ENCODE measurements around the gene SAMD13. TPM values are rescaled to one million over a fixed set of nuclear protein-coding genes. Genes with fewer than 3 reads are reported as not detected.

The SAMD13 gene
- total and polyA plus RNA-seq, 9 donors = 6.5 to 9.1 (median 8.1) TPM

DNA sequence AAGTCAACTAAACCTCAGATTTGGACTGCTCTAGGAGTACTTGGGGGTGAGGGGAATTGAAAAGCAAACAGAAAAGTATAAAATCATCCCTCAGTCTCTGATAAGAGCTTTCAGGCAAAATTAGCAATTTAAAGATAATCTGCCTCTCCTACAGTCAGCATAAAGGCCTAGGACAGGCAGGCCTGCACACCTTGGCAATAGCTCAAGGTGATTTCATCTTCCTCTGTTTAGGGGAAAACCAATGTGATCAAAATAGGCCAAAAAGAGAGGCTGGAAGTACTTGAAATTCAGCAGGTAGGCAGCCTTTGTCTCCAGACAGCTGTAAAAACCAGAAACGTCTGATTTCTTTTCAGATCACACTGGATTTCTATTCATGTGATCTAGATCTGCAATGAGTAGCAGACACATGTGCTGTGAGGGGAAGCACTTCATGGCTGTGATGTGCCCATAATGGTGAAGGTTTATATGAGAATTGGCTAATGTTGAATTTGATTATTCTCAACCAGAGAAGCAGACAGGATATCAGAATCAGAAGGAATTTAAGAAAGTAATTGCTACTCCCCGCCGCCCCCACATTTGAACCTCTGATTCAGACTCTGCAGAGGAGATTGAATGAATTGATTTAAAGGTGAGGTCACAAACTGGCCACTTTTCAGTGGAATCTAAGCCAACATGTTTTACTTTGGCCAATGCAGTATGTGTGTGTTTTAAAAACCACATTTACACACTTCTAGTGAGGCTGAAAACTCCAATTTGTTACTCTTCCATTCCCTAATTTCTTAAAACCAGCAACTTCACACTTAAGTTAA lies 51.0 kb downstream of the SAMD13 start:
- no CpG with 5 or more reads among the region's 3 CpGs for WGBS (ENCODE audit: insufficient coverage)
- Histone ChIP-seq H3K27me3 (ENCODE audit: control insufficient read depth, insufficient read depth, low read length) (no peaks in the 10 kb centered on the region), H3K4me1 (ENCODE audit: control insufficient read depth, insufficient read depth, low read length) (peaks cover 1% of the 10 kb centered on the region), H3K4me3 (ENCODE audit: low read length) (no peak overlapping the region), H3K36me3 (ENCODE audit: control insufficient read depth, insufficient read depth, low read length) (no peaks in the 10 kb centered on the region), H3K27ac (ENCODE audit: low read length) (no peak overlapping the region), H3K9me3 (replicated peaks; ENCODE audit: control insufficient read depth, low read depth, low read length) (no peaks in the 10 kb centered on the region)
- peak; percentile 63 for DNase-seq

GRCh38 chr1:84353695-84354094 lies 52.2 kb downstream of the SAMD13 start:
- H3K4me3 ChIP-seq (ENCODE audit: low read length) = no peak overlapping the region
- H3K9me3 ChIP-seq (replicated peaks; ENCODE audit: control insufficient read depth, low read depth, low read length) = no peaks in the 10 kb centered on the region
- no CpG with 5 or more reads among the region's 3 CpGs for WGBS (ENCODE audit: insufficient coverage)
- H3K4me1 ChIP-seq (ENCODE audit: control insufficient read depth, insufficient read depth, low read length) = no peaks in the 10 kb centered on the region
- peak; percentile 64 for DNase-seq
- H3K27me3 ChIP-seq (ENCODE audit: control insufficient read depth, insufficient read depth, low read length) = no peaks in the 10 kb centered on the region
- H3K36me3 ChIP-seq (ENCODE audit: control insufficient read depth, insufficient read depth, low read length) = no peaks in the 10 kb centered on the region
- no peak overlapping the region for H3K27ac ChIP-seq (ENCODE audit: low read length)

GRCh38 chr1:84355556-84355955 lies 54.0 kb downstream of the SAMD13 start:
- WGBS (ENCODE audit: insufficient coverage) = no CpG with 5 or more reads among the region's 3 CpGs
- H3K4me3 ChIP-seq (ENCODE audit: low read length) = no peak overlapping the region
- no peak for DNase-seq
- no peaks in the 10 kb centered on the region for H3K9me3 ChIP-seq (replicated peaks; ENCODE audit: control insufficient read depth, low read depth, low read length)
- H3K27me3 ChIP-seq (ENCODE audit: control insufficient read depth, insufficient read depth, low read length) = no peaks in the 10 kb centered on the region
- no peak overlapping the region for H3K27ac ChIP-seq (ENCODE audit: low read length)
- no peaks in the 10 kb centered on the region for H3K4me1 ChIP-seq (ENCODE audit: control insufficient read depth, insufficient read depth, low read length)
- H3K36me3 ChIP-seq (ENCODE audit: control insufficient read depth, insufficient read depth, low read length) = no peaks in the 10 kb centered on the region

DNA sequence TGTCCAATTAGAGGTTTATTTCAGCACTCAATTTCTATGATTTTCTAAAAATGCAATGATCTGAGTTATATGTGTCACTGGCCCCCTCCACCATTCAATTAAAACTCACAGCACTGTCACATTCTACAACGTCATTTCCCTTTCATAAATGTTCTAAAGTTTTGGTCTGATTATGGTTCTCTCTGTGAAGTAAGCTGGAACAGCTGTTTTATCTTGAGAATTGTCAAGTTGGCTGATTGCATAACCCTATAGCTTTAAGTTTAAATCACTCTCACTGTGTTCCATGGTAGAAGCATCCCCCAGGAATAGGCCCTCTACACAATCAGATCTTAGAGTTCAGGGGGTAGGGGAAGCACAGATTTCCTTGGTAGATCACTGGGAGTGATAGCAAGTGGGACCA lies 55.4 kb downstream of the SAMD13 start:
- WGBS (ENCODE audit: insufficient coverage) = no CpG with 5 or more reads among the region's 1 CpG
- H3K4me3 ChIP-seq (ENCODE audit: low read length) = no peak overlapping the region

DNA sequence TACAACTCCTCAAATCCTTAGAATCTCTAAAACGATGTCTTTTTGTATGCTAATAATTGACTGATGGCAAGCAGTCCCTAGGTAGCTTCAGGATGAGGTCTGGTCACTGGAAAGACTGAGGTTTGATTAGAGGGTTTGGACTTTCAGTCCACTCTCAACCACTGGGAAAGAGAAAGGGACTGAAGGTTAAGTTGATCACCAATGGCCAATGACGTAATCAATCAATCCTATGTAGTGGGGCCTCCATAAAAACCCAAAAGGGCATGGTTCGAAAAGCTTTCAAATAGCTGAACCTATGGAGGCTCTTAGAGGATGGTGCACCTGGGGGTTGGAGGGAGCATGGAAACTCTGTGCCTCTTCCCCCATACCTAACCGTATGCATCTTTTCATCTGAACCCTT lies 57.2 kb downstream of the SAMD13 start:
- no peak for DNase-seq
- H3K4me3 ChIP-seq (ENCODE audit: low read length) = no peak overlapping the region
- no peaks in the 10 kb centered on the region for H3K4me1 ChIP-seq (ENCODE audit: control insufficient read depth, insufficient read depth, low read length)
- H3K9me3 ChIP-seq (replicated peaks; ENCODE audit: control insufficient read depth, low read depth, low read length) = no peaks in the 10 kb centered on the region
- no peaks in the 10 kb centered on the region for H3K36me3 ChIP-seq (ENCODE audit: control insufficient read depth, insufficient read depth, low read length)
- no CpG with 5 or more reads among the region's 4 CpGs for WGBS (ENCODE audit: insufficient coverage)
- no peaks in the 10 kb centered on the region for H3K27me3 ChIP-seq (ENCODE audit: control insufficient read depth, insufficient read depth, low read length)
- H3K27ac ChIP-seq (ENCODE audit: low read length) = no peak overlapping the region

More for the DNA sequence above, 55.4 kb downstream of the SAMD13 start:
- Histone ChIP-seq H3K36me3 (ENCODE audit: control insufficient read depth, insufficient read depth, low read length) (no peaks in the 10 kb centered on the region), H3K27ac (ENCODE audit: low read length) (no peak overlapping the region), H3K4me1 (ENCODE audit: control insufficient read depth, insufficient read depth, low read length) (no peaks in the 10 kb centered on the region), H3K27me3 (ENCODE audit: control insufficient read depth, insufficient read depth, low read length) (no peaks in the 10 kb centered on the region), H3K9me3 (replicated peaks; ENCODE audit: control insufficient read depth, low read depth, low read length) (no peaks in the 10 kb centered on the region)
- no peak for DNase-seq

DNA sequence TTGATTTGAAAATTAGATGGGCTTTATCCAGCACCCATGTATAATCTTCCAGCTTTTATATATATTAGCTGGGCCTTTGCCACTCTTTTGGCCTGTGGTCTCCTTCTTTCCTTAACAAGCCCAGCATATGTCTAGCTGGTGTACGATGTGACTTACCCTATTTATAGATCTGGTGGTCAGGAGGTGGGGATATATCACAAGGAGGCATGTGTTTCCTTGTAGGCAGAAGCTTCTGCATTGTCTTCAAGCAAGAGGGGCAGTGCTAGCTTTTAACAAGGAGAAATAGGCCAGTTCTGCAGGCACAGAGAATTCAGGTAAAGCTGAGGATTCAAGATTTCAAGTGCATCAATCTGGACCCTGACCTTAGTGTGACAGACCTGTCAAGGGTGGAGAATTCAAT lies 58.8 kb downstream of the SAMD13 start:
- no peak overlapping the region for H3K27ac ChIP-seq (ENCODE audit: low read length)
- H3K27me3 ChIP-seq (ENCODE audit: control insufficient read depth, insufficient read depth, low read length) = no peaks in the 10 kb centered on the region
- H3K9me3 ChIP-seq (replicated peaks; ENCODE audit: control insufficient read depth, low read depth, low read length) = no peaks in the 10 kb centered on the region
- H3K36me3 ChIP-seq (ENCODE audit: control insufficient read depth, insufficient read depth, low read length) = no peaks in the 10 kb centered on the region
- H3K4me3 ChIP-seq (ENCODE audit: low read length) = no peak overlapping the region
- no CpG with 5 or more reads among the region's 1 CpG for WGBS (ENCODE audit: insufficient coverage)
- H3K4me1 ChIP-seq (ENCODE audit: control insufficient read depth, insufficient read depth, low read length) = no peaks in the 10 kb centered on the region
- DNase-seq = no peak

- no peaks in the 10 kb centered on the region for H3K4me1 ChIP-seq (ENCODE audit: control insufficient read depth, insufficient read depth, low read length)
- WGBS (ENCODE audit: insufficient coverage) = 95% methylated on average over 2 of the region's 3 CpGs
Measured at GRCh38 chr1:84361796-84362195, 60.3 kb downstream of the SAMD13 start.

DNA sequence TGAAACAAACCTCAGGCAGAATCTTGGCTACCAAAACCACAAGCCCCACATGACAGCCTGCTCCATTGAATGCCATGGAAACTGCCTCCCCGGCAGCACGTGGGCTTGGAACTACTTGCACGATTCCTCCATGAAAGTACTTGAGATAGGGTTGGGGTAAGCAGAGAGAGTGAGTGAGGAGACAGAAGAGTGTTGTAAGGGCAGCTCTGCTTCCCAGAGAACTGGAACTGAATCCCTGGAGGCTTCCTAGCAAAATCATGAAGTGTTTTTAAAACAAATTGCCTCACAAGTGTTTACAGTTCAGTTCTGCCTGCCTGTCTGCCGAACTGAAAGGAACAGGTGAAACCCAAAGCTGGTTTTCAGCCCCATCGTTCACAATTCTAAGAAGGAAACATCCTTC lies 61.5 kb downstream of the SAMD13 start:
- Histone ChIP-seq H3K27me3 (ENCODE audit: control insufficient read depth, insufficient read depth, low read length) (no peaks in the 10 kb centered on the region), H3K36me3 (ENCODE audit: control insufficient read depth, insufficient read depth, low read length) (no peaks in the 10 kb centered on the region), H3K4me1 (ENCODE audit: control insufficient read depth, insufficient read depth, low read length) (no peaks in the 10 kb centered on the region), H3K9me3 (replicated peaks; ENCODE audit: control insufficient read depth, low read depth, low read length) (no peaks in the 10 kb centered on the region), H3K27ac (ENCODE audit: low read length) (no peak overlapping the region), H3K4me3 (ENCODE audit: low read length) (no peak overlapping the region)
- no peak for DNase-seq
- 71% methylated on average over 2 of the region's 5 CpGs for WGBS (ENCODE audit: insufficient coverage)

More at GRCh38 chr1:84361796-84362195, 60.3 kb downstream of the SAMD13 start:
- Histone ChIP-seq H3K4me3 (ENCODE audit: low read length) (no peak overlapping the region), H3K9me3 (replicated peaks; ENCODE audit: control insufficient read depth, low read depth, low read length) (no peaks in the 10 kb centered on the region), H3K36me3 (ENCODE audit: control insufficient read depth, insufficient read depth, low read length) (no peaks in the 10 kb centered on the region), H3K27me3 (ENCODE audit: control insufficient read depth, insufficient read depth, low read length) (no peaks in the 10 kb centered on the region), H3K27ac (ENCODE audit: low read length) (no peak overlapping the region)
- DNase-seq = no peak

DNA sequence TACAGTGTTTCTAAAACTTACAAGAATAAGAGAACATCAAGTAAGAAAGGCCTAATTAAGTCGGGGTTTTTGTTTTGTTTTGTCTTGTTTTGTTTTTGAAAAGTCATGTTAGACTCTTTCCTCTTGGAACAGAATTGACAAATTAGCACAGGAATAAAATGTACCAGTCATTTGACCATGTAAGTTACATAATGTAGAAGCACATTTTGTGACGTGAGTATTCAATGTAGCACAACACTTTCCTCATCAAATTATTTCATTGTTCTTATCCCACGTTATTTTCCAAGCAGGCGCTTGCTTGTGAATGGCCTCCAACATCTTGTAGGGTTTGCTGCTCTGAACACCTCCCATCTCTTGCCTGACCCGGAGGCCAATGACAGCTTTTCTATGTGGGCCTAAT lies 62.1 kb downstream of the SAMD13 start:
- WGBS (ENCODE audit: insufficient coverage) = 82% methylated on average over 4 of the region's 5 CpGs

DNA sequence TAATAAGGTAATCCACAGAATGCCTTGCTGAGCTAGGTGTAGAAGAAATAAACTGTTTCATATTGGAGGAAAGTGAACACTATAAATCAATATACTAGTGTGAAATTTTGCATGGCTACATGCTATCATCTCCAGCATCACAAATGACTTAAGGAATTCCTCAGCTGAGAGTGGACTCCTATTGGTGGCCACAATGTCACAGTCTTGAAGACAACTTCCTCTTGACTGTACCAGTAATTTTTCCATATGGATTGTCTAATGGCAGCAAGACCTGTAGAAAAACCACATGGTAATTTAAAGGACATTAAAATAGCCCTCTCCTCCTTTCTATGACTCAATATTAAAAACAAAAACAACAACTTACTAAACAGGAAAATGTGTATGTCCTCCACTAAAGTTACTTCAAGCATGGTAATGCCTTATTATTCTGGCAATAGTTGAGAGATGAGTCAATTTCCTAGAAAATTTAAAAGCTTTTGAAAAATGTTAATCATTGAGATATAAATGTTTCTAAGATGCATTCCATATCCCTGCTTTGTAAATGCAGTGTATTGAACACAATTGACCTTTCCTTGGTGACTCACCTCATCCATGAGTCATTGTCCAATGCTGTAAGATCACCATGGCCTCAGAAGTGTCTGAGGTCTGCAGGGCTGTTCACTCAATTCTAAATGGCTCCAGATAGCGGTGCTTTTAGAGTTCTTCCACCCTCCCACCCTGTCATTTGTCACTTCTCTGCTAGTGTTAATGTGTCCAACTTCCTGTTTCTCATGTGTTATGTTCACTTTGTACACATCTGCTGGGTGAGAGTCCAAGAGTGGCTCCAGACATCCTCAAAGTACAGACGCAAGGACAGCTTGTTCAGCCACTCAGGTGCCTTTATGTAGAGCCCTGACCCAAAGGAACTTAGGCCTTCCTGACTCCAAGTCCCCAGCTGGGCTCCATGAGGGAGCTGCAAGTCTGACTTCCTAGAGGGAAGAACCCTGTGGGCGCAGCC lies 64.0 kb downstream of the SAMD13 start:
- Histone ChIP-seq H3K4me3 (ENCODE audit: low read length) (no peak overlapping the region), H3K27me3 (ENCODE audit: control insufficient read depth, insufficient read depth, low read length) (no peaks in the 10 kb centered on the region), H3K27ac (ENCODE audit: low read length) (no peak overlapping the region), H3K36me3 (ENCODE audit: control insufficient read depth, insufficient read depth, low read length) (no peaks in the 10 kb centered on the region), H3K9me3 (replicated peaks; ENCODE audit: control insufficient read depth, low read depth, low read length) (no peaks in the 10 kb centered on the region), H3K4me1 (ENCODE audit: control insufficient read depth, insufficient read depth, low read length) (no peaks in the 10 kb centered on the region)
- 0% methylated on average over 1 of the region's 3 CpGs for WGBS (ENCODE audit: insufficient coverage)
- no peak for DNase-seq

More for the DNA sequence above, 62.1 kb downstream of the SAMD13 start:
- Histone ChIP-seq H3K27me3 (ENCODE audit: control insufficient read depth, insufficient read depth, low read length) (no peaks in the 10 kb centered on the region), H3K27ac (ENCODE audit: low read length) (no peak overlapping the region), H3K4me1 (ENCODE audit: control insufficient read depth, insufficient read depth, low read length) (no peaks in the 10 kb centered on the region), H3K4me3 (ENCODE audit: low read length) (no peak overlapping the region), H3K9me3 (replicated peaks; ENCODE audit: control insufficient read depth, low read depth, low read length) (no peaks in the 10 kb centered on the region), H3K36me3 (ENCODE audit: control insufficient read depth, insufficient read depth, low read length) (no peaks in the 10 kb centered on the region)
- no peak for DNase-seq
